GM20000 (cell line): Measurements from ENCODE around the gene NR2E3.

Experiments
- DNase-seq: peaks from one replicate; pipeline ENCODE4 v3.0.0; 2012; ENCODE audit warnings: low spot score
- CTCF ChIP-seq: IDR thresholded peaks from 2 replicates; pipeline ENCODE4 v1.5.1; 2012; ENCODE audit warnings: mild to moderate bottlenecking, control low read depth; ENCODE audit errors: extremely low read depth, missing control alignments

NR2E3 gene

GRCh38 chr15:71810256-71811035 is at the start of gene NR2E3:
TSS of gene NR2E3 (plus strand) at chr15:71810554. CDS start at chr15:71810744, 190 bp downstream.
- DNase-seq: no peak

GRCh38 chr15:71760852-71761251 is 49.5 kb upstream of the NR2E3 start:
- no peak for TF ChIP-seq CTCF
- DNase-seq: no peak

More at GRCh38 chr15:71810256-71811035, at the start of gene NR2E3:
- no peak for TF ChIP-seq CTCF

GRCh38 chr15:71761649-71762048 is 48.7 kb upstream of the NR2E3 start:
- TF ChIP-seq CTCF: no peak
- DNase-seq: no peak

- TF ChIP-seq CTCF: no peak
Observed at GRCh38 chr15:71768184-71768583, 42.2 kb upstream of the NR2E3 start.

GRCh38 chr15:71773206-71773859 is 37.0 kb upstream of the NR2E3 start:
- no peak for DNase-seq
- TF ChIP-seq CTCF: no peak

More at GRCh38 chr15:71768184-71768583, 42.2 kb upstream of the NR2E3 start:
- no peak for DNase-seq

GRCh38 chr15:71775856-71776255 is 34.5 kb upstream of the NR2E3 start:
- TF ChIP-seq CTCF: no peak
- DNase-seq: no peak

GRCh38 chr15:71776304-71776703 is 34.0 kb upstream of the NR2E3 start:
- DNase-seq: no peak
- TF ChIP-seq CTCF: no peak
